AML-193 (cell line): ENCODE results near the gene ITGA3.
"Not testable (repeated sequence)": the region's sequence is repeated elsewhere in the genome, so short reads cannot be mapped to it uniquely, and the experiment has no call there.

Source experiments
- DNase-seq, 2 experiments: peaks; one replicate each; lab custom pipeline; 2025; lab: John Stamatoyannopoulos, UW

ITGA3 gene

DNA sequence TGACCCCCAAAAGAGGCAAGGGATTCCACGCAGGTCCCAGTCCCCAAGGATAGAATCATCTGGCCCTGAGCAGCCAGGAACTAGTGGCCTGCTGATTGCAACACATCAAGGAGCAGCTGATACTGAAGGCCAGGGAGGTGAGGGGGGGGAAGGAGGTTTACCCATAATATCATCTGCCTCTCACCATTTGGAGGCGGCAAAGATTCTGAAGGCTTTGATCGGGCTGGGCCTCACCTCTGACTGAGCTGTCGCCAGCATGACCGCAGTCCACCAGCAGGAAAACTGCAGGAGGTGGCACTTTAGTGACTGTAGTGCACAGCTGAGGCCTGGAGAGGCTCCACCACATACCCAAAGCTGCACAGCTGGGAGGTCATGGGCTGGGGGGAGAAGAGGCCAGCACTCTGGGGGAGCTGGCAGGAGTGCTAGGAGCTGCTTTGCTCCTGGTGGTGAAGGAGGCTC is 20.5 kb upstream of the ITGA3 start:
- no peak for DNase-seq

DNA sequence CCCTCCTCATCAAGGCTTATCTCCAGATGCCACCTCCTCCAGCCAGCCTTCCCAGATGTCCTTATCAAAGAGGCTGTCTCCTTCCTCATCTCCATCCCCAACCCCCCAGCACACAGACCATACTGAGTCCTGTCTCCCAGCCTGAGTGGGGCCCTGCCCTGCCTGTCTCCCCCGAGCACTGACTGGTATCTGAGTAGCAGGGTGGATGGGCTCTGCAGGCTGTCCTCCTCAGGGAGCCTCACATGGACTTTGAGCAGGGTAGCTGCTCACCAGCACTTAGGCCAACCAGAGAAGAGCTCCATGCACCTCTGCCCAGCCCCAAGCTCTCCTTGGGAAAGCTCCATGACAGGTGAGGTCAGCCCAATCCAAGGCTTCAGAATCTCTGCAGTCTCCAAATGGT is 20.0 kb upstream of the ITGA3 start:
- no peak for DNase-seq

DNA sequence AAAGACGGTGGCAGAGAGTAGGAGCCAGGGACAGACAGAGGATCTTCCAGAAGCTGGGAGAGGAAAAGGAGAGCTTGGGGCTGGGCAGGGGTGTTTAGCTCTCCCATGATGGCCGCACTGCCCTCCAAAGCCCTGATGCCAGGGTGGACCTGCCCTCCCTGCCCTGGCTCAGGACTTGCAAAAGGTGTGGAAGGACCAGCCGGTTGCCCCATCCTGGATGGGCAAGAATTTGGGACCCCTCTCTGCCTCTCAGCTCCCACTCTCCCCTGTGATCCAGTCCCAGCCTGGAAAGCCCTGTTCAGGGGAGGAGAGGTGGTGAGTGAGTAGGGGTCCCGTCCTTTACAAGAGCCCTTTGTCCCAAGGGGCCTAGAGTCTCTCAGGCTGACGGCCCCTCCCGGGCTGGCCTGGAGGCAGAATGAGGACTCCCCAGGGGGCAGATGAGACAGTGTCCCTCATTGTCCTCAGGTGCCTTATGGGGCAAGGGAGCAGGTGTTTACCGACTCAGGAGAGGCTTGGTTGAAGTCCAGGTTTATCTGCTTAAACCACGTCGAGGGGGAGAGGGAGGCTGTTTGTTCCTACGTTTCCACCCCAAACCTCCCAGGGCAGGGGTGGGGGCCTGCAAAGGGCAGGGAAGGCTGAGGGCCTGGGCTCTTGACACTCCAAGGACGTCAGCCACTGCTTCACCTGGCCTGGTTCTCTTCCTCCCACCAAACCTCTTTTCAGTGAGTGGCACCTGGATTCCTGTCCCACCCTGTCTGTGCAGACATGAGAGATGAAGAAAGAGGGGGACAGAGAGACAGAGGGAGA is 19.3 kb upstream of the ITGA3 start:
- no peak for DNase-seq

DNA sequence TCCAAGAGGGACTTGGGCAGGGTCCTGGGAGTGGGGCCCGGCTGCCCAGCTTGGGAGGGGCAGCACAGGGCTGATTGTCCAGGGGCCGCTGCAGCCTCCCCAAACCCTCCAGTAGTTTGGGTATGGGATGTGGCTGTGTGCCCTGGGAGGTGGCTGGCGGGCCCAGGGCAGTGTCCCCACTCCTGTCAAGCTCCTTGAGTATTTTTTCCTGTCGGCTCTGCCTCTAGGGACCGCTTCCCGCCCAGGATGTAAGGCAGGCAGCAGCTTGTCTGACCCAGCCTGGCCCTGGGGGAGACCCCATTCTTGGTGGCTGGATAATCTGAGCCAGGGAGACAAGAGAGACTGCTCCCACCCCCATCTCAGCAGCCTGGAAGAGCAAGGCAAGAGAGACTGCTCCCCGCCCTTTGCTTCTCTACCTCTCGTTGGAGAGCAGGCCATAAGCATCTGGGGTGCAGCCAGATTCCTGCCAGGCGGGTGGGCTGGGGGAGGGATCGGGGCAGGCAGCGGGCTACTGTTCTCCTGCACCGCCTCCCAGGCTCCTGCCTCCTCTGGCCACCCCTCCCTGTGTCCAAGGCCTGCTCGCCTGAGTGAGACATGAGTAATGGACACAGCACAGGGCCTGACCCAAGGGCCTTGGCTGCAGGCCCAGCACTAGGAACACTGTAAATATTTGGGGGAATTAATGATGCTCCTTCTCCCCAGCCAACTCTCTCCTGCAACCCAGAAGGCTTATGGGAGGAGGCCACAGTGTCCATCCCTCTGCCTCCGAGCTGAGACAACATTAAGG is 18.4 kb upstream of the ITGA3 start:
- DNase-seq, result no peak

DNA sequence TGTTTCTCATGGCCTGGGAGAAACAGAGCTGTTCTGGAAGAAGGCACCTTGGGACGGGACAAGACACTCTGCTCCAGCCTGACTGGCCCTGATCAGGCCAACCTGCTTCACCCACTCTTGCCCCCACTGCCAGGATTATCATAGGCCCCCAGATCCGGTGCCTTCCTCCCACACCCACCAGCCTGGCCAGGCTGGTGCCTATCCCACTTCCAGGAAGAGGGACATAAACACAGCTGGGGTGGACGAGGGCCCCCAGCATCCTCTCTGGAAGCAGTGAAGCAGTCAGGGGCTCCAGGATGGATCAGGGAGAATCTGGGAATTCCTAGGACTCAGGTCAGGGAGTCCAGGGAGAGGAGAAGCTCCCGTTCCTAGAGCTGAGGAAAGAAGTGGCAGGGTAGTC is 16.9 kb upstream of the ITGA3 start:
- DNase-seq, result no peak

DNA sequence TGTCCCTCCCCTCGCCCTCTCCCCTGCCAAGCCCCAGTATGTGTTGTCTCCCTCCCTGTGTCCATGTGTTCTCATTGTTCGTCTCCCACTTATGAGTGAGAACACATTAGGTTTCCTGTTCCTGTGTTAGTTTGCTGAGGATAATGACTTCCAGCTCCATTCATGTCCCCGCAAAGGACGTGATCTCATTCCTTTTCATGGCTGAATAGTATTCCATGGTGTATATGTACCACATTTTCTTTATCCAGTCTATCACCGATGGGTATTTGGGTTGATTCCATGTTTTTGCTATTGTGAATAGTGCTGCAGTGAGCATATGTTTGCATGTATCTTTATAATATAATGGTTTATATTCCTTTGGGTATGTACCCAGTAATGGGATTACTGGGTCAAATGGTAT is 15.4 kb upstream of the ITGA3 start:
- not testable (repeated sequence) for DNase-seq

DNA sequence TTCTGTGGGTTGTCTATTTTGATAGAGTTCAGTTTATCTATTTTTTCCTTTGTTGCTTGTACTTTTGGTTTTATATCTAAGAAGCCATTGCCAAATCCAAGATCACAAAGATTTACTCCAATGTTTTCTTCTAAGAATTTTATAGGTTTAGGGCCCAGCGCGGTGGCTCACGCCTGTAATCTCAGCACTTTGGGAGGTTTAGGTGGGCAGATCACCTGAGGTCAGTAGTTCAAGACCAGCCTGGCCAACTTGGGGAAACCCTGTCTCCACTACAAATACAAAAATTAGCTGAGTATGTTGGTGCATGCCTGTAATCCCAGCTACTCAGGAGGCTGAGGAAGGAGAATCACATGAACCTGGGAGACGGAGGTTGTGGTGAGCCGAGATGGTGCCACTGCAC is 13.7 kb upstream of the ITGA3 start:
- no peak for DNase-seq

DNA sequence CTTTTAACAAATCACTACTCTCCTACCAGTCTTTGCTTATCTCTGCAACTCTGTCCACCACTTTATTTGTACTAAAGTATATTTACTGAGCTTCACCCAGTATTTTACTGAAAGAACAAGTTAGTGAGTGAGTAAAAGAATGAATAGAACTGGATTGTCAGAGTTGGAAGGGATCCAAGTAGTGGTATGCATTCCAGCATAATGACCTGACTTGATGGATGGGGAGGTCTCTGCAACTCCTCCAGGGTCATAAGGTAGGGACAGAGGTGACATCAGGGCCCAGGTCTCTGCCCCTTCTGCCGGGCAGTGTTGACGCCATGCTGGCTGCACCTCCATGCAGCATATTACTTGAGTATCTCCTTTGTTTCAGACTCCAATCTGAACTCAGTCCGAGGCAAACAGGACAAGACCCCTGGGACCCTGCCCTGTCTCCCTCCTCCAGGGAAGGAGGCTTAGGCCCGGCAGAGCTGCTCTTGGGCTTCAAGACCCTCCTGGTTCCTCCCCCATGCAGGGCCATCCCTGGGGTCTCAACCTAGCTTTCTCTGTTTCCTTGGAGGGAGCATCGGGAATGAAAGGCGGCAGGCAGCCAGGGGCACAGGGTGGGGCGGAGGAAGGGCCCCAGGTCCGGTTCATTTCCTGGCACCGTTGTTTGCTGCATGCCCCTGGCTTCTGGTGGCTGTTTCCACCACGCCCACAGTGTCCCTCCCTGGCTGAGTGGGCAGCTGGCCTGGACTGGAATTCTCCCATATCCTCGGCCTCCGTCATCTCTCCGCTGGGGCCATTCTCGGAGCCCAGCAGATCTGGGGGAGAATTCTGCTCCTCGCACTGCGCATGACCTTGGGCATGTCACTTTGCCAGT is 12.4 kb upstream of the ITGA3 start:
- DNase-seq, result no peak

DNA sequence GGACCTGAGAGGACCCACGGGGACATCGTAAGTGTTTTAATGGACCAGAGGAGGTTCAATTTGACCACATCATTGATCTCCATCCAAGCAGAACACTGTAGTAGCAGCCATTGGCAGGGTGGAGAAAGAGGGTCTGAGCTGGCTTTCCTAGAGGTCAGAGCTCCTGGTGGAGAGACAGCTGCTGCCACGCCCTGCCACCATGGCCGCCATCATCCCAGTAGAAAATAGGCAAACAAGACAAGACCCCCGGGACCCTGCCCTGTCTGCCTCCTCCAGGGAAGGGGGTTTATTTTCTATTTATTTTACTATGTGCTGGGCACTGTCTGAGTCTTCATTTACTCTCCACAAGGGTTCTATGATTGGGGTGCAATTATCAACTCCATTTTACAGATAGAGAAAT is 11.4 kb upstream of the ITGA3 start:
- DNase-seq, result no peak

DNA sequence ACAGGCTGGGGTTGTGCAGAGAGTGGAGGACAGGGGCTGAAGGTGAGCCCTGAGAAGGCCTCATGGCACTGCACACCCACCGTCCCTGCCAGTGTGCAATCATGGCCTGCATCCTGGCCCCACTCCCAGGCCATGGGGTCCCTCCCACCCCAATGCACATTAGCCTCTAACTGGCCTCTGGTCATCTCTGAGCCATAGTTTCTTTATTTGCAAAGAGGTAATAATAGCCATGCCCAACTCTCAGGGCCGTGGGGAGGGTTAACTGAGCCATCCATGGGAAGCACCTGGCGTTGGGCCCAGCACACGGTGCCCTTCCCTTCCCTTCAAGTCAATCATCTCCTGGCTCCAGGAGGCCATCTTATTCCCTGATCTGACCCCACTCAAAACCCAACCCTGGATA is 10.8 kb upstream of the ITGA3 start:
- no peak for DNase-seq

DNA sequence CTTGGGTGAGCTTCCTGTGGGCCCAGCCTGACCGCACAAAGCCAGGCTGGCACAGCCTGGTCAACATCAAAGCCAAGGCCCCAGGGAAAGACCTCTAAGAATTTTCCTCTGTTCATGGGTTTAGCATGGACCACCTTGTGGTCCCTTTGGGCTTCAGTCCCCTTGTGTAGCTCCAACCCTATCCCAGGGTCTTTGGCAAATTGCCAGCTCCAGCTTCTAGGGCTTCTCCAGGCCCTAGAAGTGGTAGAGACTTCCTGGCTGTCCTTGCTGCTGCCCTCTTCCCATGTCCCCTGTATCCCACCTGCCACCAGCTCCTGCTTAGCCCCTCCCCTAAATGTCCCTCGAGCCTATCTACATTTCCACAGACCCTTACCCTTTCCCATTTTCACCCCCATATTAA is 9.7 kb upstream of the ITGA3 start:
- no peak for DNase-seq

DNA sequence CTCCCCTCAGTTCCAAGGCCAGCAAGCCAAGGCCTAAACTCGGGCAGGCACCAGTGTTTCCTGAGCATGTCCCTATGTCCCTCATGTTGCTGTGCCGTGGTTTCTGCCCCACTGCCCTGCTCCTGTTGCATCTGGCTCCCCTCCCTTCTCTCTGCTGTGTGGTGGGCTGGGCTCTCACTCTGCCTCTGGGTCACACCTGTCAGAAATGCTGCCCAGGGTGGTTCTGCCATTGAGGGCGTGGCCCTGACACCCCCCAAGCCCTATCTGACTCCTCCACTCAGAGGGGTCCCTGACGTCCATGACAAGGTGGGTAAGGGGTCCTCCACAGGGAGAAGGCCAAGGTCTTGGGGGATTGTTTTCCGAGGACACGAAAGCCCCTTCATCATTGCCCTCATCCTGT is 9.2 kb upstream of the ITGA3 start:
- no peak for DNase-seq

DNA sequence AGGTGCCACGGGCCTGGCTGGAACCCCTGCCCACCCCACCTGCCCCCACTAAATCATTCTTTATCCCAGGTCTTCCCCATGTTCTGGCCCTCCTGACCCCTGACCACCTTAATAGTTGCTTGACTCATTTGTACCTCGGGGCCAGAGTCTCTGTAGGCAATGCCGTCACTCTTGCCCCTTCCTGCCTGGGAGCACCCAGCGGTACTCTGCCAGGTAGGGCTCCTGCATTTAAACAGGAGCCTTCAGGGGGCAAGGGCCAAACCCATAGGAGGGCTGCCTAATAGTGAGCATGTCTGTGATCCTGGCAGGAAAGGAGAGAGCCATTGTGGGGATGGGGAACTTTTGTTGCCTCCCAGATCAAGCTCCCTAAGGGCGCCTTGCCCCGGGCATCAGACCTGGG is 8.8 kb upstream of the ITGA3 start:
- no peak for DNase-seq

DNA sequence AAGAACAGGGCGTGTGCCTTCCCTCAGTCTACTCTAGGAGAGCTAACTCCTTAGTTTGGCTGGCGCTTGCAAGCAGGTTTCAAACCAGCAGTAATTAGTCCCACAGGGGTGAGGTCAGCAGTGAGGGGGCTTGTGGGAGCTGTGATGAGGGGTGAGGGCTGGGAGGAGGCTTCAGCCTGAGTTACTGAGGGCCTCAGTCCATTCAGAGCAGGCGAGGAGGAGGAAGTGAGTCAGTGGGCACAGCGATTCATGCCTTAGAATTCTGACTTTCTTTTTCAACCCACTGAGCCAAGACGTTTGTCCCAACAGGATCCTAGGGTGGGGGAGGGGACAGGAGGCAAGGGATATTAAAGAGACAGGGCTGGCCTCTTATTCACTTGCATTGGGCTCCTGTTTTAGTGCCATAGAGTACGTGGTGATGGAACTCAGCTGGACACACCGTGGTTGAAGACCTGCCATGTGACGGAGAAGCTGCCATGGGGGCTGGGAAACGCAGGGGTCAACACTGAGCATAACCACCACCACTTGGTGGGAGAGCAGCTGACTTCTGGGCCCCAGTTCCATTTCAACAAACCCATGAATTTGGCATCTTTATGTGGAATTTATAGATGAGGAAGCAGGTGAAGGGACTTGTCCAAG is 8.3 kb upstream of the ITGA3 start:
- DNase-seq, result no peak

DNA sequence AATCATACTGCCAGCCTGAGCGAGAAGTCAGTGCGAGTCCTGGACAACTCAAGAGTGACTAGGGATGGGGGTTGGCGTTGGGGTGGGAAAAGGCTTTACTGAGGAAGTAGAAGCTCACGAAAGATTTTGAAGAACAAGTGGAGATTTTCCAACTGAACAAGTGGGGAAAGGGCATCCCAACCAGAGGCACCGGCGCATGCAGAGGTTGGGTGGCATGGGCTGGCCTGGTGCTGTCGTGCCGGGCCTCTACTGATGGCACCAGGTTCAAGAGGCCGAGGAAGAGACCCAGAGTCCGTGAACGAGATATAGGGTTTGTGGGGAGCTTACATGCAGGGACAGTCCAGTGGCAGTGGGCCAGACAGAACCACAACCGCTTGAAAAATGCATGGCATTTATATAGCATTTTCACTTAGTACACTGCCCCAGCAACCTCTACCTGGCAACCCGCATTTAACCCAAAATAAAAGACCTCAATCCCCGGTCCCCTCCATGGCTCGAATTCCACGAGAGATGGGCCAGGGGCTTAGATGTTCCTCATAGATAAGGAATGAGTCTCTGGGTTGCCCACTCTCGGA is 7.7 kb upstream of the ITGA3 start:
- no peak for DNase-seq

DNA sequence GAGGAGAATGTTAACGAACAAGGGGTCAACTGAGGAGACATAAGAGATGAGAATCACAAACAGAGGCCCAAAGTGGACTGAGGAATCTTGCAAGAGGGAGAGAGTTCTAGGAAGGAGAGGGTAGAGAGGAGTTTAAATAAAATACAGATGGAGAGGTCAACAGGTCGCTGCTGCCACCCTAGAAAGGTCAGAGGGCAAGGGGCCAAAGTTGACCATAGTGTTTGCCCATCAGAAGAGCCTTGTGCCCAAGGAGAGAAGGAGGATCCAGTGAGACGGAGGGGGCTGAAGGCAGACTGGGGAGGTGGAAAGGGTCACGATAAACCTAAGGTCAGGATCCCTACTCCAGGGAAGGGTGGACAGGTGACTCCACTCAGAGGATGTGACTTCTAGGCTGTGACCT is 6.9 kb upstream of the ITGA3 start:
- no peak for DNase-seq

DNA sequence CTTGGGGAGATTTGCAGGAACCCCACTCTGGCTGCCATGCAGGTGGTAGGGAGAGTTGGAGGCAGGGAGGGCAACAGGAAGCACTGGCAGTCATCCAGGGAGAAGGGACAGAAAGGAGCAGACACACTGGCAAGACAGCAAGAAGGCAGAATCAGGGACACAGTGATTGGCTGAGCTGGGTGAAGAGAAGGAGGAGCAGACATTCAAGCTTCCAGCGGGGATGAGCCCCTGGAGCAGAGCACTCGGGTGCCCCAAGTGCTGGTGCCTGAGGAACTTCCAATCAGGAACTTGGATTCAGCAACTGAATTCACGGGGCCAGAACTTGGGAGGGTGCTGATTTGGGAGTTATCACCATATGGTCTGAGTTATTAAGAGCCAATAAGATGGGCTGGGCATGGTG is 6.3 kb upstream of the ITGA3 start:
- DNase-seq, result no peak

DNA sequence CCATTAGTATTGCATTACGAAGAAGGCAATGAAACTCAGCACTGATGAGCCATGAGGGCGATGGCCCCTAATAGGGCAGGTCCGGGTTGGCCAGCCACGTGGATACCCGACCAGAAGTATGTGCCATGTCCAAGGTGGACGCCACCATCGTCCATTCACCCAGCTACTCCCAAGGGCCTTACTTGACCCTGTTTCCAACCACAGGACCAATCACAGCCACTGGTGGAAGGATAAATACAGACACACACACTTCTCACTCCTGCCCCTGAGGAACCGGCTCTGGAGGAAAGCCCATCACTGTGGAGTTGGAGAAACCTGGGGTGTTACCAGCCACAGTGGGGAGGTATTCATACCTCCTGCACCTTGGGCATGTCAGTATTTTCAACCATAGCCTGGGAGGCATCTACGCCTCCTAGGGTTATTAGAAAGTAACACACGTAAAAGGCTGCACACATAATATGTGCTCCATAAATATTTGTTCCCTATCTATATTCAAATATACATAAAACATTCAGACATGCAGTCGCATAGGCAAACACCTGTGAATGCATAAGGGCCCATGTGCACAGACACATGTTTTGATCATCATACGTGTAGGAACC is 5.4 kb upstream of the ITGA3 start:
- DNase-seq, result no peak

DNA sequence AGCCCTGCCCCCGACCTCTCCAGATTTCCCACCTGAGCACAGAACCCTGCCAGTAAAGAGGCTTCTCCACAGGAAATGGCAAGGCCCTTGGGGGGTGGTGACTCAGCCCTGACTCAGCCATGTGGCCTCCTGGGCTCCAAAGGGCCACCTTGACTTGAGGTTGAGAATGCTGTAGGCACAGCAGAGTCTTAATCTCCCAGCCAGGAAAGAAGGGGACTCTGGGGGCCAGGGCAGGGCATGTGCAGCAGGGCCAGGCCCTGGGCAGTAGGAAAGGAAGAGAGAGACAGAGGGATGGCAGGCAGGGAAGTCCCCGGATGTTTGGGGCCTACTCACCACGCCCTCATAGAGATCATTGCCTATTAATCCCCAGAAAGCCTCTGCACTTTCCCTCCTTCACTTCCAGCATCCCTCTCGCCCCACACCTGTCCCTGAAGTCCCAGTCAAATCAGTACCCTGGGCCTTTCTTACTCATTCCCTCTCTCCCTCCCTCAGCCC is 4.8 kb upstream of the ITGA3 start:
- DNase-seq, result peak; percentile 12 to 18

DNA sequence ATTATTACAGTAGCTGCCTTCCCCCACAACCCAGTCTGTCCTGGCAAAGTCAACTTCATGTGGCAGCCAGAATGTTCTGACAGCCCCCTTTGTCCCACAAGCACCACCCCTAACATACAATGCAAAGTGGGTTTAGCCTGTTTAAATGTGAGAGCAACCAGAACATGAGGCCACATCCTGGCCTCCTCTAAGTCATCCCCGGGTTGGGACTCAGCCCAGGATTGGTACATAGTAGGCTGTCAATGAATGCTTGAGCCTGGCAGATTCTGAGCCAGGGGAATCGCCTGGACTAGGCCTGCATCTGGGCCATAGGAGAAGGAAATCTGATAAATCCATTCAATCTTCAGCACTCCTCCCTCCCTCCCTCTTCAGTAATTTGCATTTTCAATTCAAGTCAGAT is 4.3 kb upstream of the ITGA3 start:
- DNase-seq, result no peak

DNA sequence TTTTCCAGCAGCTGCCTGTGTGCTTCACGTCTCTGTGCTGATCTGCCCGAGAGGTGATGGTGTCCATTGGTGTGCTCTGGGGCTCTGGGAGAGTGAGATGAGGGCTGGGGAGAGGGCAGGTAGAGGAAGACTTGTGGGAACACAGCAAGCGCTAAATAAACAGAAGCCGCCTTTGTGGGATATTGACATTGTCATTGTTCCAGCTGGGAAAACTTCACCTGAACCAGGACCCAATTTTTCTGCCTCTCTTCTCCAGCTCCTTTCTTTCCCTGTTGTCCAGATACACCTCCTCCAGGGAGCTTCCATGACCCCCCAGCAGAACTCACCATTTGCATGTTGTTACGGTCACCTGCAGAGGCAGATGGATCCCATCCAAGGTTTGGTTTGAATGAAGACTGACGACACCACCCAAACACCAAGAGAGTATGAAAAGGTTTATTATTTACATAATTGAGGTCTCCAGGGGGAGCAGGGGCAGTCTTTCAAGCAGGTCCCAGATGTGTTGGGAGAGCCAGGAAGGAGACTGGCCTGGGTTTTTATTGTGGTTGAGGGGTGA is 3.6 kb upstream of the ITGA3 start:
- DNase-seq, result no peak
